Measurements from ENCODE around the gene GNAS. TPM values are rescaled to one million over a fixed set of nuclear protein-coding genes. Genes with fewer than 3 reads are reported as not detected.

The GNAS gene
- total RNA-seq, 4 donors from 2014 or later = 521 to 893 (median 652) TPM

DNA sequence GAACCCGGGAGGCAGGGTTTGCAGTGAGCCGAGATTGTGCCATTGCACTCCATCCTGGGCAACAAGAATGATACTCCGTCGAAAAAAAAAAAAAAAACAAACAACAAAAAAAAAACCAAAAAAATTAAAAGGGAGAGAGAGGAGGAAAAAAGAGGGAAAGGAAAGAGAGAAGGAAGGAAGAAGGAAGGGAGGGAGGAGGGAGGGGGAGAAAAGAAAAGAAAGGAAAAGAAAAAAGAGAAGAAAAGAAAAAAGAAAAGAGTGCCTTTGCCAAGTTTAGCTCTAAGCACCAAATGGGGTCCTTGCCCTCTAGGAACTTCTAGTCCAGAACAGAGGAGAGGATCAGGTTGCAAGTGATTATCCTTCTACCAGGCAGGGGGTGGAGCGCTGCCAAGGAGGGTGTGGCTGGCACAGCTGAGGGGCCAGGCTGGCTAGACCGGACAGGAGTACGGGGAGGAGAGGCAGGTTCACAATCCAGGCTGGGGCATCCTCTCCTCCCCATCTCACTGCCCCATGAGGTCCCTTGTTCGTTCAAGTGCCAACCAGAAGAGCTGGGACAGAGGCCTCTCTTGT is 19.1 kb downstream of the GNAS start:
- H3K4me3 ChIP-seq = no peak overlapping the region
- H3K36me3 ChIP-seq = no peaks in the 10 kb centered on the region
- H3K27ac ChIP-seq = no peak overlapping the region
- no peaks in the 10 kb centered on the region for H3K9me3 ChIP-seq
- ATAC-seq = no peak
- 67 to 78% methylated on average over 3 to 6 of the region's 8 CpGs for WGBS, 2 donors (ENCODE audit: low coverage in 1 of 2)
- no peak for TF ChIP-seq POLR2A (IDR thresholded peaks at IDR 0.05)
- TF ChIP-seq EP300 (IDR thresholded peaks at IDR 0.05) = no peak
- TF ChIP-seq POLR2AphosphoS5 (IDR thresholded peaks at IDR 0.05) = no peak
- TF ChIP-seq, protein P1, sequence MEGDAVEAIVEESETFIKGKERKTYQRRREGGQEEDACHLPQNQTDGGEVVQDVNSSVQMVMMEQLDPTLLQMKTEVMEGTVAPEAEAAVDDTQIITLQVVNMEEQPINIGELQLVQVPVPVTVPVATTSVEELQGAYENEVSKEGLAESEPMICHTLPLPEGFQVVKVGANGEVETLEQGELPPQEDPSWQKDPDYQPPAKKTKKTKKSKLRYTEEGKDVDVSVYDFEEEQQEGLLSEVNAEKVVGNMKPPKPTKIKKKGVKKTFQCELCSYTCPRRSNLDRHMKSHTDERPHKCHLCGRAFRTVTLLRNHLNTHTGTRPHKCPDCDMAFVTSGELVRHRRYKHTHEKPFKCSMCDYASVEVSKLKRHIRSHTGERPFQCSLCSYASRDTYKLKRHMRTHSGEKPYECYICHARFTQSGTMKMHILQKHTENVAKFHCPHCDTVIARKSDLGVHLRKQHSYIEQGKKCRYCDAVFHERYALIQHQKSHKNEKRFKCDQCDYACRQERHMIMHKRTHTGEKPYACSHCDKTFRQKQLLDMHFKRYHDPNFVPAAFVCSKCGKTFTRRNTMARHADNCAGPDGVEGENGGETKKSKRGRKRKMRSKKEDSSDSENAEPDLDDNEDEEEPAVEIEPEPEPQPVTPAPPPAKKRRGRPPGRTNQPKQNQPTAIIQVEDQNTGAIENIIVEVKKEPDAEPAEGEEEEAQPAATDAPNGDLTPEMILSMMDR (IDR thresholded peaks at IDR 0.05) = no peak
- H3K27me3 ChIP-seq = peaks cover 7% of the 10 kb centered on the region
- H3K4me1 ChIP-seq = peaks cover 0 to 6% (median 0%) of the 10 kb centered on the region in 3 donors

DNA sequence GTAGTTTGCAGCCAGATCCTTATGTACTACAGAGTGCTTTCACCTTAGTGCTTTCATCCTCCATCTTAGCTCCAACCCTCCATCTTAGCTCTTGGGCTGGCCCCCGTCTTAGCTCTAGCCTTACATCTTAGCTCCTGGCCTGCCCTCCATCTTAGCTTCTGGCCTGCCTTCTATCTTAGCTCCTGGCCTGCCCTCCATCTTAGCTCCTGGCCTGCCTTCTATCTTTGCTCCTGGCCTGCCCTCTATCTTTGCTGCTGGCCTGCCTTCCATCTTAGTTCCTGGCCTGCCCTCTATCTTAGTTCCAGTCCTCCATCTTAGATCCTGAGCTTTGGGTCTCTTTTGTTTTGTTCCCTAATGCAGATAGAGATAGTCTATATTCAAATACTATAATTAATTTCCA is 22.0 kb downstream of the GNAS start:
- no peak for ATAC-seq
- WGBS, 2 donors (ENCODE audit: low coverage in 1 of 2) = 80 to 89% methylated on average over 1 of the region's 1 CpG
- TF ChIP-seq POLR2AphosphoS5 (IDR thresholded peaks at IDR 0.05) = no peak
- TF ChIP-seq, protein P1 (IDR thresholded peaks at IDR 0.05) = no peak
- no peak for TF ChIP-seq POLR2A (IDR thresholded peaks at IDR 0.05)
- TF ChIP-seq EP300 (IDR thresholded peaks at IDR 0.05) = no peak

DNA sequence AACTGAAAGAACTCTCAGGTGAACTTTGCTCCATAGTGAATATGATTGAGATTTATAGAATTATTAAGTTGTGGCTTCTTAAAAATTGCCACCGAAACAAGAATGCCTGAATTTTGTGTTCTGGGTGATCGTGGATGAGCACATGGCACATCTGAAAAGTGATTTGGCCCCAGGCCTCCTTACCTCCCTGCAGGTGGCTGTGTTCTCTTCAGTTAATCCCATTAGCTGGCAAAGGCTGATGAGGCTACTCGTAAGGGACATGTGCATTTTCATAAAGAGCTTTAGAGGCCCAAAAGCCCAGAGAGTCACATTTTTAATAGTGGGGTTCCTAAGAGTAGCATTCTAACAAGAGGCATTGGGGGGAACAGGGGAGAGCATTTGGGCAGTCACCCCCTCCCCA is 22.6 kb downstream of the GNAS start:
- Histone ChIP-seq H3K9me3 (no peaks in the 10 kb centered on the region), H3K36me3 (no peaks in the 10 kb centered on the region), H3K27me3 (no peaks in the 10 kb centered on the region), H3K4me3 (no peak overlapping the region), H3K27ac (no peak overlapping the region), H3K4me1 (peaks cover 0 to 6% (median 0%) of the 10 kb centered on the region in 3 donors)
- no peak for TF ChIP-seq EP300 (IDR thresholded peaks at IDR 0.05)
- no peak for TF ChIP-seq POLR2A (IDR thresholded peaks at IDR 0.05)
- TF ChIP-seq, protein P1 (IDR thresholded peaks at IDR 0.05) = no peak
- WGBS, 2 donors (ENCODE audit: low coverage in 1 of 2) = 94 to 100% methylated on average over 2 to 3 of the region's 3 CpGs
- ATAC-seq = no peak

More for the DNA sequence above, 22.0 kb downstream of the GNAS start:
- no peak overlapping the region for H3K4me3 ChIP-seq
- H3K9me3 ChIP-seq = no peaks in the 10 kb centered on the region
- H3K36me3 ChIP-seq = no peaks in the 10 kb centered on the region
- no peaks in the 10 kb centered on the region for H3K27me3 ChIP-seq
- no peak overlapping the region for H3K27ac ChIP-seq
- H3K4me1 ChIP-seq = peaks cover 0 to 6% (median 0%) of the 10 kb centered on the region in 3 donors

DNA sequence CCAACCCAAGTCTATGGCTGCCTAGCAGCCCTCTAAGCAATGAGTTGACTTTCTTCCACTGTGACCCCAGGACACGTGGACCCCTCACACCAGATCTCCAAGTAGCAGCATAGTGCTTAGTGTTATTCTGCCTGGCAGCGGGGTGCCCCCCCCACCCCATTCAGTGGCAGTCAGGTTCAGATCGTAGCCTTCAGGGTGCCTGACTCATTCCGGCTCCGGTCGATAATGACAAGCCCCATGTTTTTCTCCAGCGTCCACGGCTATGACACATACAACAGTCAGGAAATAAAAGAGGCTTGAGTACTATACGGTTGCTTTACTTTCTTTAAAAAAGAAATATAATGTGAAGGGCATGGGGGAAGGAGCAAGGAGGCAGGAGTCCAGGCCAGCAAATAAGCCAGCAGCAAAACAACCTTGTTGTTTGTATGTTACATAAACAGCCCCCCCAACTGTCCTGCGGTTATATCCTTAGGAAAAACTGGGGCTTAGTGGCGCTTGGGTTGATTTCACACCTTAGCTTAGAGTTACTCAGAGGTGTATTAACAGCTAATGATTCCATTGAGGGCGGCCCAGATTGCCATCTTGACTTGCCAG is 23.1 kb downstream of the GNAS start:
- WGBS, 2 donors (ENCODE audit: low coverage in 1 of 2) = 93 to 97% methylated on average over 4 to 6 of the region's 12 CpGs
- ATAC-seq = no peak
- no peaks in the 10 kb centered on the region for H3K27me3 ChIP-seq
- no peak overlapping the region for H3K4me3 ChIP-seq
- H3K4me1 ChIP-seq = peaks cover 0 to under 1% (median 0%) of the 10 kb centered on the region in 3 donors
- H3K9me3 ChIP-seq = no peaks in the 10 kb centered on the region
- no peak overlapping the region for H3K27ac ChIP-seq
- H3K36me3 ChIP-seq = no peaks in the 10 kb centered on the region
- TF ChIP-seq POLR2AphosphoS5 (IDR thresholded peaks at IDR 0.05) = no peak
- TF ChIP-seq, protein P1 (IDR thresholded peaks at IDR 0.05) = no peak
- TF ChIP-seq EP300 (IDR thresholded peaks at IDR 0.05) = no peak
- no peak for TF ChIP-seq POLR2A (IDR thresholded peaks at IDR 0.05)

DNA sequence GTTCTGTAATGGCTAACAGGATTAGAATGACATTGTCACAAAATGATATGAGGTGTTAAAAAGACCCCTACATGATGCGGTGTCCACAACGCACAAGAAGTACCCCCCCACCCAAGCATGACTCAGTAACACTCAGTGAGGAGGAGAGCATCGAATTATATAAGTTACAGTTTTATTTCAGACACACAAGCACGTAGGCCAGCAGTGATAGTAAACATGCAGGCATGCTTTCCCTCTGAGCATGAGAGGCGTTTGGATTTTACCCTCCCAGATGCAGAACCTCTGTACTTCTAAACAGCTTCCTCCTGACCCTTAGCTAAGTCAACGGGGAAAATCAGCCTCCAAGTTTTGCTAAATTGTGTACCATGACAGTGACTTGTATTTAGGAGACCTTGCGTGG is 23.9 kb downstream of the GNAS start:
- 61 to 70% methylated on average over 4 to 7 of the region's 7 CpGs for WGBS, 2 donors (ENCODE audit: low coverage in 1 of 2)
- Histone ChIP-seq H3K27me3 (no peaks in the 10 kb centered on the region), H3K4me1 (no peaks in the 10 kb centered on the region), H3K27ac (no peak overlapping the region), H3K4me3 (no peak overlapping the region), H3K36me3 (no peaks in the 10 kb centered on the region), H3K9me3 (no peaks in the 10 kb centered on the region)
- TF ChIP-seq POLR2AphosphoS5 (IDR thresholded peaks at IDR 0.05) (no peak), POLR2A (IDR thresholded peaks at IDR 0.05) (no peak), EP300 (IDR thresholded peaks at IDR 0.05) (no peak)
- TF ChIP-seq, protein P1 (IDR thresholded peaks at IDR 0.05) = no peak
- ATAC-seq = no peak

Data from gastroesophageal sphincter (tissue), 4 donors.